Medulla oblongata (tissue), 1 donor: ENCODE results near the gene PPM1D.
"Not testable (repeated sequence)": the region's sequence is repeated elsewhere in the genome, so short reads cannot be mapped to it uniquely, and the experiment has no call there.

Source experiments
- DNase-seq: peaks from one replicate; pipeline ENCODE4 v3.0.0-alpha.2; 2015; ENCODE audit errors: extremely low spot score

The PPM1D gene

DNA sequence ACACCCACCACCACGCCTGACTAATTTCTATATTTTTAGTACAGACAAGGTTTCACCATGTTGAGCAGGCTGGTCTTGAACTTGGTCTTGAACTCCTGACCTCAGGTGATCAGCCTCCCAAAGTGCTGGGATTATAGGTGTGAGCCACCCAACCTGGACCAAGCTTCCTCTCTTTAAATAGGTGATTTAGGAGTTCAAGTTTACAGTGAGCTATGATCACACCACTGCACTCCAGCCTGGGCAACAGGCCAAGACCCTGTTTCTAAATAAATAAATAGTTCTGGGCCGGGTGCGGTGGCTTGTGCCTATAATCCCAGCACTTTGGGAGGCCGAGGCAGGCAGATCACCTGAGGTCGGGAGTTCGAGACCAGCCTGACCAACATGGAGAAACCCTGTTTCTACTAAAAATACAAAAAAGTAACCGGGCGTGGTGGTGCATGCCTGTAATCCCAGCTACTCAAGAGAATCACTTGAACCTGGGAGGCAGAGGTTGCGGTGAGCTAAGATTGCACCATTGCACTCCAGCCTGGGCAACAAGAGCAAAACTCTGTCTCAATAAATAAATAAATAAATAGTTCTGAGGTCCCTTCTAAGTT lies 6.5 kb upstream of the PPM1D start:
- not testable (repeated sequence) for DNase-seq

DNA sequence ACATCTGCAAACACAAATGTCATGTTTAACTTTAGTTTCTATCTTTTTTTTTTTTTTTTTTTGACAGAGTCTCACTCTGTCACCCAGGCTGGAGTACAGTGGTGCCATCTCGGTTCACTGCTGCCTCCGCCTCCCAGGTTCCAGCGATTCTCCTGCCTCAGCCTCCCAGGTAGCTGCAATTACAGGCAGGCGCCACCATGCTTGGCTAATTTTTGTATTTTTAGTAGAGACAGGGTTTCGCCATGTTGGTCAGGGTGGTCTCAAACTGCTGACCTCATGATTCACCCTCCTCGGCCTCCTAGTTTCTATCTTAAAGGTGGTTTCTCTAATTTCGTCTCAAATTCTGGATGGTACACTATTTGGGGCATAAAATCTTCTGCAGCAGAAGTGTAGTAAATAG lies 5.8 kb upstream of the PPM1D start:
- DNase-seq, result not testable (repeated sequence)

DNA sequence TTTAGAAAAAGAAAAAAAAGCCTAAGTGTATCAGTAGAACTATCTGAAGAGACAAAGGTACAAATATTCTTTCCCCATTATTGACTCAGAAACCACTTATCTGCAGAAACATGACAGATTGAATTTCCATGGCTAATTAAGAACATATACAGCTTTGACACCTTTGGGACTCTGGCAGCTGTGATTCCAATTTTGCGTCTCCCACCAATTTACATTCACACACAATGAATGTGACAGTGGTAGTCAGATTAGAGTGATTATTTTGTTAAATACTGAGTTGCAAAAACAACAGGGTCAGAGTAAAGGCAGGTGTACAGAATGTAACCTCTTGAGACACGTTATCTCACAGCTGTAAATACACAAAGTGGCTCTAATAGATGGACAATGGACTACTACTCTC lies 5.3 kb upstream of the PPM1D start:
- no peak for DNase-seq

DNA sequence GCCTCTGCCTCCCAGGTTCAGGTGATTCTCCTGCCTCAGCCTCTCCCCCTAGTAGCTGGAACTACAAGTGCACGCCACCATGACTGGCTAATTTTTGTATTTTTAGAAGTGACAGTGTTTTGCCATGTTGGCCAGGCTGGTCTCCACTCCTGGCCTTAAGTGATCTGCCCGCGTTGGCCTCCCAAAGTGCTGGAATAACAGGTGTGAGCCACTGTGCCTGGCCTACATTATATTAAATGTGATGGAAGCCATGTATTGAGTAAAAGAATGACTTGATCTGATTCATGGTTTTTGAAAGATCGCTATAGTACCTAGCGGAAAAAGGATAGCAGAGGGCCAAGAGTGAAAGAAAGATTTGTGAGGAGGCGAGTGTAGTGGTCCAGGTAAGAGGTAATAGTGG lies 2.7 kb upstream of the PPM1D start:
- DNase-seq, result no peak

DNA sequence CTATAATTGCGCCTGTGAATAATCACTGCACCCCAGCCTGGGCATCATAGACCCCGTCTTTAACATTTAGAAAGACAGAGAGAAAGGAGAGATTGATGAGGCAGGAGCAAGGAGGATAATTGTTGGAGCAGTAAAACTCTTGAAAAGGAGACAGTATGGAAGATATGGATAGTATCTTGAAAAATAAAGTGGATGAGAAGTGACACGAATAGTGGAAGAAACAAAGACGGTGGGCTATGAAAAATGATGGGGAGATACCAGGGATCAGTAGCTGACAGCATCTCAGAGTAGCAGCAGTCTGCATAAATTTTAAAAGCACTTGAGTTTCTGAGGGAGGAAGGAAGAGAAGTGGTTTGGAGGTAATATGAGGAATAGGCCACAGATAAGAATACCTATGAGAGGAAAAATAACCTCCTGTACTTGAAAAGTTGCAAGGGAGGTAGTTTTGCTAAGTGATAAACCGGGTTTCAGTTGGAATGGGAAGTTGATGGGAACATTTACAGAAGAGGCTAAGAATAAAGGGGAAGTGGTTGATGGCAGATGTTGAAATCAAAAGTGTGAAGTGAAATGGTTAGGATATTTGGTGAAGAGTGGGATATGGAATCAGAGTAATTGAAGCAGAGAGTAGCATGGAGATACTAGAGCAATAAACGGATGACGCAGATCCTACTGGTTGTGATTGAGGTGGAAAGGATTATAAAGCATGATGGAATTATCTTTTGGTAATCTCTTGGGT lies 1.8 kb upstream of the PPM1D start:
- peak; percentile 69 for DNase-seq

DNA sequence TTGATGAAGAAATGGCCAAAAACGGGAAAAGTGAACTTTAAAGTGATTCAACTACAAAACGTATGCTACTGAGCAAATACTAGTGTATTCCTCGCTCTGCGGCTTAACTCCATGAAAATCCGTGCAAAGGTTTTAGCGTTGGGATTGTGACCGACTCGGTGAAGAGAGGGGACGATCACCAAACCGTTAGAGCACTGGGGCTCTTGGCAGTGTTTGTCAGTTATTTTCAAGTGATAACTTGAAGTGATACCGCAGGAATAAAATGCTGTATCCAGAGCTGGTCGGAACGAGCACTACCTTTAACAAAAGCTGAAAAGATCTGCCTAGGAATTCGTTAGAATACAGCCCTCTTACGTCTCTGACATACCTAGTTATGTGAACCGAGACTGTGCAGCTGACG lies 773 bp upstream of the PPM1D start:
- DNase-seq, result no peak

DNA sequence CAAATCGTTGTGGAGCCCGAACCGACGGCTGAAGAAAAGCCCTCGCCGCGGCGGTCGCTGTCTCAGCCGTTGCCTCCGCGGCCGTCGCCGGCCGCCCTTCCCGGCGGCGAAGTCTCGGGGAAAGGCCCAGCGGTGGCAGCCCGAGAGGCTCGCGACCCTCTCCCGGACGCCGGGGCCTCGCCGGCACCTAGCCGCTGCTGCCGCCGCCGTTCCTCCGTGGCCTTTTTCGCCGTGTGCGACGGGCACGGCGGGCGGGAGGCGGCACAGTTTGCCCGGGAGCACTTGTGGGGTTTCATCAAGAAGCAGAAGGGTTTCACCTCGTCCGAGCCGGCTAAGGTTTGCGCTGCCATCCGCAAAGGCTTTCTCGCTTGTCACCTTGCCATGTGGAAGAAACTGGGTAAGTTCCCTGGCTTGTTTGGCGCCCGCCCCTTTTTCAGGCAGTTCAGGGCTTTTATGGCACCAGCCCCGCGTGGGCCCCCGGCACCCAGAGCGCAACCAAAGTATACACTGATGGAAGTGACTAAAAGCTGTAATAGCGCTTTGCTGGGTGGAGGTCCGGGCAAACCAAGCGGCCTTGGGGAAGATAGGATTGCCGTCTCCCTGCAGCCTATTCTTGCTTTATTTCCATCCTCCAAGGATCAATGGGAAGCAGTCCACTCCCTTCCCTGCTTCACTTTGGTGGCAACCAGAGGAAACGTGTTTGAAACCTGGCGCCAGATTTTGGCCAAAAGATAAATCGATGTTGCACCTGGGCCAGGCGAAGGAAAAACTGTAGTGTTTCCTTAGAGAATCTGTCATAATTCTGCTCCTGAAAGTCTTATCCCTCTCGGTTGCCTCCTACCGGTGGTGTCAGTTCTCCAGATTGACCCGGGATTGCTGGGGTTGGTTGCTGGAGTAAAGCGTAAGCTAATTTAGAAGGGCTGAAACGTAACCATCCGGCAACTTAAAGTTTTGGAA lies 775 bp downstream of the PPM1D start:
- DNase-seq, result peak; percentile 93

DNA sequence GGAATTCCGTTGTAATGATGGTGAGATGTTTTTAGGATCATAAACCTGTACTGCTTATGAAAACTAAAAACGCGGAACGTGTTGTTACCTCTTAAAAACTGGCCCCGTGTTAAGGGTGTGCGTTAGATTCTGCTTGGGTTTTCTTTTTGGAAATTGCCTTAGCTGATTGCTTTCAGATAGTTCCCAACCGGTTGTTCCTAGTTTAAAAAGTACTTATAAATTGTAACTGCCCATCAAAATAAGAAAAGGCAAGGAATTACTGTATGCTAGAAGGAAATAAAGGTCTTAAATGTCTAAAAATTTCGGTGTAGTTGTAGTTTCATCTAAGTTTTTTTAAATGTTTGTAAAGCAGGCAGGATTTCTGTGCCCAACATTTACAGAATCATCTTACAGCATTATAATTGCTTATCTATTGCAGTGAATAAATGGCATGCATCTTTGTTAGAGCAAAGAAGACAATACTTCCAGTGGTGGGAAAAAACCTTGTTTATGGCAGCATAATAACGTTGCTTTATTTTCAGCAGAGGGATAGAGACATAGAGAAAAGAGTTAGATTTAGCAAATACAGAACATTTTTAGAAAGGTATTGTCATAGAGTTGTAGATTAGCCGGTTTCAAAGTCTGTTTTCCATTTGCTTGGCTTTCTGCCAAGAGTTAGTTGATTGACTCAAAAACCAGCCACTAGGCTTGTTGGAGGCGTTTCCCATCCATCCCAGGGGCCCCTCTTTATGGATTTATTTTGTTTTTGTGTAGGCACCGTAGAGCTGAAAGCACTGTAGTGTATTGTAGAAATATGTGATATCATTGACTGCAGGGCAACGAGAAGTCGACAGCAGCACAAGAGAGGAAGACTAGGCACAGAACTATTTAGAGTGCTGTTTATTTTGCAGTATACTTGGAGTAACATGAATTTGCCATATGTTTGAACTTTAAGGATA lies 1.7 kb downstream of the PPM1D start:
- DNase-seq, result peak; percentile 91

DNA sequence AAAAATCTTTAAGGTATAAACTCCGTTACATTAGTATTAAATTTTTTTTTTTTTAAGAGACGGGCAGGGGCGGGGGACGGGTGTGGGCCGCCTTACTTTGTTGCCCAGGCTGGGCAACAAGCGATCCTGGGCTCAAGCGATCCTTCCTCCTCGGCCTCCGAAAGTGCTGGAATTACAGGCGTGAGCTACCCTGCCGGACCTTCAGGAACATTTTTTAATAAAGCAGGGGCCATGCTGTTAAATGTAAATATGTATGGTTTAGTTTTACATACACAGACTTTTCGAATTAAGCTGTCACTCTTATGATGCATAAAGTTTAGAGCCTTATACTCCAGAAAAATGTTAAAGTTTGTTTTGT lies 2.4 kb downstream of the PPM1D start:
- peak; percentile 47 for DNase-seq

DNA sequence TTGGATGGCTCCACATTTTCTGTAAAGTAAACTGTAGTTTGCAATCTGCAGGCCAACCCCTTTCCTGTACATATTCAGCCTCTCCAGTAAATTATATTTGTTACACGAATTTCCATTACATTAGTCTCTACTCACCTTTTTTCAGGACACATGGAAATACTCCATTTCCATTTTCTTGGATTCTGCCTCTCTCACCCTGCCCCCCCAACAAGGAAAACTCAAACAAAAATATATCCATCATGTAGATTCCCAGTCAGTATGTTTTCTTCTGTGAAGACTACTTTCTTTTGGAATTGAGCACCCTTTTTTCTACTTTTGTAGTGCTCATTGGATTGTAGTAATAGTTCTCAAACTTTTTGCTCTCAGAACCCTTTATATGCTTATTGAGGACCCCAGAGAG lies 2.9 kb downstream of the PPM1D start:
- peak; percentile 15 for DNase-seq

DNA sequence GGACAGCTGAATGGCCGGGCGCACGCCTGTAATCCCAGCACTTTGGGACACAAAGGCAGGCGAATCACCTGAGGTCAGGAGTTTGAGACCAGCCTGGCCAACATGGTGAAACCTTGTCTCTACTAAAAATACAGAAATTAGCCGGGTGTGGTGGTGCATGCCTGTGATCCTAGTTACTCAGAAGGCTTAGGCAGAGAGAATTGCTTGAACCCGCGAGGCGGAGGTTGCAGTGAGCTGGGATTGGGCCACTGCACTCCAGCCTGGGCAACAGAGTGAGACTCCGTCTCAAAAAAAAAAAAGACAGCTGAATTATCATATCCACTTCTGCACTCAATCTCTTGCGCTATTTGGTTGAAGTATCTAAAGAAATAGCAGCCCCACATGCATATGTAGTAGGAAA lies 3.5 kb downstream of the PPM1D start:
- not testable (repeated sequence) for DNase-seq

DNA sequence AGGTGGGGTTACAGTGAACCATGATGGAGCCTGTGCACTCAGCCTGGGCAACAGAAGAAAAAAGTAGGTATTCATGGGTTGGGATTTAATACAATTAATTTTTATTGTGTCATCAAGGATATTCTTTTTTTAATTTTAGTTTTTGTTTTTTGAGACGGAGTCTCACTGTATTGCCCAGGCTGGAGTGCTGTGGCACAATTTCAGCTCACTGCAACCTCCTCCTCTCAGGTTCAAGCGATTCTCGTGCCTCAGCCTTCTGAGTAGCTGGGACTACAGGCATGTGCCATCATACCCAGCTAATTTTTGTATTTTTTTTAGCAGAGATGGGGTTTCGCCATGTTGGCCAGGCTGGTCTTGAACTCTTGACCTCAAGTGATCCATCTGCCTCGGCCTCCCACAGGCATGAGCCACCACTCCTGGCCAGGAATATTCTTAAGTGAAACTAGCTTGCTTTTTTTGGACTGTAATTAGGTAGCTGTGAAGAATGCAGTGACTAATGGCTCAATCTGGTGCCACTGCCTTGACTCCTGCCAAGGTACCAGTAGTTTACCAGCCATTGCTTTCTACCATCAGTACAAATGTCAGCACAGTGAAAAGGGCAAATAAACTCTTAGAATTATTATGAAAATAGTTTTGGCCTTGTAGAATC lies 4.8 kb downstream of the PPM1D start:
- peak; percentile 35 for DNase-seq

DNA sequence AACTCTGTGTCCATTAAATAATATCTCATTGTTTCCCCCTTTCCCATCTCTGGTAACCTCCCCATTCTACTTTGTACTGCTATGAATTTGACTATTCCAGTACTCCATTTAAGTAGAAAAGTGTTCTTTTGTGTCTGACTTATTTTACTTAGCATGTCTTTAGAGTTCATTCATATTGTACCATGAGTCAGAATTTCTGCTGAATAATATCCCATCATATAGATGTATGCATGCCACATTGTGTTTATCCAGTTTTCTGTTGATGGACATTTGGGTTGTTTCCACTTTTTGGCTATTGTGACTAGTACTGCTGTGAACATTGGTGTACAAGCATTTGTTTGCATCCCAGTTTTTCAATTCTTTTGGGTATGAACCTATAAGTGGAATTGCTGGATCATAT lies 6.0 kb downstream of the PPM1D start:
- DNase-seq, result no peak

DNA sequence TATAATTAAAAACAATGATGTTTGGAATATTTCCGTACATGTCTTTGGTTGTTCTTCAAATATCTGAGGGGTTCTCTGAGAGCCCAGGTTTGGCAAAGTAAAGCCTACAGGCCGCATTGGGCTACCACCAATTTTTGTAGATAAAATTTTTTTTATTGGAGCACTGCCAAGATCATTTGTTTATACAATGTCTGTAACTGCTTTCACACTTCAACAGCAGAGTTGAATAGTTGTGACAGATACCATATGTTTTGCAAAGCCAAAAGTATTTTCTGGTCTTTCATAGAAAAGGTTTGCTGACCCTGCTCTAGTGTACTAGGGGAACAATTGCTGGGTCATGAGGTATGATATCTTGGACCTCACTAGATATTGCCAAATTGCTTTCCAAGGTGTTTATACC lies 10.5 kb downstream of the PPM1D start:
- DNase-seq, result no peak

DNA sequence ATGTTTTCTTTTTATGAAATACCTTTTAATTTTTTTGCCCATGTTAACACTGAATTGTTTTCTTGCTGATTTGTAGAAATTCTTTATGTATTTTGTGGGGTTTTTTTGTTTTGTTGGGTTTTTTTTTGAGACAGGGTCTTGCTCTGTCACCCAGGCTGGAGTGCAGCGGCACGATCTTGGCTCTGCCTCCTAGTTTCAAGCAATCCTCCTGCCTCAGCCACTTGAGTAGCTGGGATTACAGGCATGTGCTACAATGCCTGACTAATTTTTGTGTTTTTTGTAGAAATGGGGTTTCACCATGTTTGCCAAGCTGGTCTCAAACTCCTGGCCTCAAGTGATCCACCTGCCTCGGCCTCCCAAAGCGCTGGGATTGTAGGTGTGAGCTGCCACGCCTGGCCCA lies 11.3 kb downstream of the PPM1D start:
- not testable (repeated sequence) for DNase-seq

DNA sequence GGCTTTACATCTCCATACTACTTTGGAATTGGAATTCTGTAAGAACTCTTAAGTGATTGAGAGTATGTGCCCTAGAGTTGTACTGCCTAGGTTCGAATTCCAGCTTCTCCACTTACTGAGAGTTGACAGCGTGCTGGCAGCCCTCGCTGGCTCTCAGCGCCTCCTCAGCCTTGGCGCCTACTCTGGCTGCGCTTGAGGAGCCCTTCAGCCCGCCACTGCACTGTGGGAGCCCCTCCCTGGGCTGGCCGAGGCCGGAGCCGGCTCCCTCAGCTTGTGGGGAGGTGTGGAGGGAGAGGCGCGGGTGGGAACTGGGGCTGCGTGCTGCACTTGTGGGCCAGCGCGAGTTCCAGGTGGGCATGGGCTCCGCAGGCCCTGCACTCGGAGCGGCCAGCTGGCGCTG lies 13.3 kb downstream of the PPM1D start:
- DNase-seq, result no peak

DNA sequence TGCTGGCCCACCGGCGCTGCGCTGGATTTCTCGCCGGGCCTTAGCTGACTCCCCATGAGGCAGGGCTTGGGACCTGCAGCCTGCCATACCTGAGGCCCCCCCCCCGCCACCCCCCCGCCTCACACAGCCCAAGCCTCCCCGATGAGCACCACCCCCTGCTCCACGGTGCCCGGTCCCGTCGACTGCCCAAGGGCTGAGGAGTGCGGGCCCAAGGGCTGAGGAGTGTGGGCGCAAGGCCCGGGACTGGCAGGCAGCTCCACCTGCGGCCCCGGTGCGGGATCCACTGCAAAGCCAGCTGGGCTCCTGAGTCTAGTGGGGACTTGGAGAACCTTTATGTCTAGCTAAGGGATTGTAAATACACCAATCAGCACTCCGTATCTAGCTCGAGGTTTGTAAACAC lies 13.8 kb downstream of the PPM1D start:
- DNase-seq, result not testable (repeated sequence)

DNA sequence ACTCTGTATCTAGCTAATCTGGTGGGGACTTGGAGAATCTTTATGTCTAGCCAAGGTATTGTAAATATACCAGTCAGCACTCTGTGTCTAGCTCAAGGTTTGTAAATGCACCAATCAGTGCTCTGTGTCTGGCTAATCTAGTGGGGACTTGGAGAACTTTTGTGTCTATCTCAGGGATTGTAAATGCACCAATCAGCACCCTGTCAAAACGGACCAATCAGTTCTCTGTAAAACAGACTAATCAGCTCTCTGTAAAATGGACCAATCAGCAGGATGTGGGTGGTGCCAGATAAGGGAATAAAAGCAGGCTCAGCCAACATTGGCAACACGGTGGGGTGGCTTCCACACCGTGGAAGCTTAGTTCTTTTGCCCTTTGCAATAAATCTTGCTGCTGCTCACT lies 14.3 kb downstream of the PPM1D start:
- not testable (repeated sequence) for DNase-seq

DNA sequence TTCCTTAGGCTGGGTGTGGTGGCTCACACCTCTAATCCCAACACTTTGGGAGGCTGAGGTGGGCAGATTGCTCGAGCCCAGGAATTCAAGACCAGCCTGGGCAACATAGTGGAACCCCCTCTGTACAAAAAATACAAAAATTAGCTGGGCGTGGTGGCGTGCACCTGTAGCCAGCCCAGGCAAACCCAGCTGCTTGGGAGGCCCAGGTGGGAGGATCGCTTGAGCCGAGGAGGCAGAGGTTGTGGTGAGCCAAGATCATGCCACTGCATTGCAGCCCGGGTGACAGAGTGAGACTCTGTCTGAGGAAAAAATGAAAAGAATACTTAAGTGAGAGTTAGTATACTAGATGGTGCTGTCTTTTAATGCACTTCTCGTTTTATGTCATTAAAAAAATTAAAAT lies 15.1 kb downstream of the PPM1D start:
- no peak for DNase-seq

DNA sequence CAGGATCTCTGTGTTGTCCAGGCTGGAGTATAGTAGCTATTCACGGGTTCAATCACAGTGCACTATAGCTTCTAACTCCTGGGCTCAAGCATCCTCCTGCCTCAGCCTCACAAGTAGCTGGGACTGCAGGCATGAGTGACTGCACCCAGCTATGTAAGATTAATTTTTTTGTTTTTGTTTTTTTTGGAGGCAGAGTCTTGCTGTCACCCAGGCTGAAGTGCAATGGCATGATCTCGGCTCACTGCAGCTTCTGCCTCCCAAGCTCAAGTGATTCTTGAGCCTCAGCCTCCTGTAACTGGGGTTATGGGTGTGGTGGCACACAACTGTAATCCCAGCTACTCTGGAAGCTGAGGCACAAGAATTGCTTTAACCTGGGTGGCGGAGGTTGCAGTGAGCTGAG lies 15.8 kb downstream of the PPM1D start:
- no peak for DNase-seq

DNA sequence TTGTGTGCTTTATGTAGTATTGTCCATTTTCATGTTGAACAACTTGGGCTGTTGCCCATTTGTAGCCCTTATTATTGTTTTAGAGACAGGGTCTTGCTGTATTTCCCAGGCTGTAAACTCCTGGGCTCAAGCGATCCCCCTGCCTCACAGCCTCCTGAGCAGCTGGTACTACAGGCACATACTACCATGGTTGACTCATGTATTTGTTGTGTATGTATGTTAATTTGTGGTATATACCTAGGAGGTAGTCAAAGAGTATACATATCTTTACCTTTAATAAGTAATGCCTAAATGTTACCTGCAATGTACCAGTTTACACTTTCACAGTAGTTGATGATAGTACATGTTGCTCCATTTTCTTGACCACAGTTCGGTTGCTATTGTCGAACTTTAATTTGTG lies 18.1 kb downstream of the PPM1D start:
- DNase-seq, result no peak
